Testis (tissue), 3 donors: ENCODE results near the gene CLDN14. TPM values are rescaled to one million over a fixed set of nuclear protein-coding genes. Genes with fewer than 3 reads are reported as not detected.

ENCODE experiments used
- DNase-seq: peaks from one replicate; pipeline ENCODE4 v3.0.0-alpha.2; 2019
- H3K27ac ChIP-seq, 2 donors: fragments of 200-600 bp; sonication (generic); one replicate each; pipeline ENCODE4 v1.5.1; 2019
- H3K27me3 ChIP-seq: fragments of 200-600 bp; sonication (generic); one replicate; pipeline ENCODE4 v1.5.1; 2019
- H3K36me3 ChIP-seq: fragments of 200-600 bp; sonication (generic); one replicate; pipeline ENCODE4 v1.5.1; 2017; ENCODE audit warnings: low read depth; ENCODE audit errors: missing control alignments
- H3K4me1 ChIP-seq: fragments of 200-600 bp; sonication (generic); one replicate; pipeline ENCODE4 v1.5.1; 2019
- H3K4me3 ChIP-seq, 2 donors: fragments of 200-600 bp; sonication (generic); one replicate each; pipeline ENCODE4 v1.5.1; 2017 to 2019
- H3K9me3 ChIP-seq: fragments of 200-600 bp; sonication (generic); one replicate; pipeline ENCODE4 v1.5.1; 2017
- CTCF ChIP-seq, 3 experiments: fragments of 450-650 bp in 2 of 3; fragments of 200-600 bp in 1 of 3; sonication (generic) in 1 of 3; IDR thresholded peaks; one replicate each; pipeline ENCODE4 v1.5.1; 2016 to 2019; ENCODE audit warnings: antibody characterized with exemption in 3 of 3, mild to moderate bottlenecking in 2 of 3, moderate library complexity in 1 of 3
- POLR2A ChIP-seq: fragments of 450-650 bp; IDR thresholded peaks from one replicate; pipeline ENCODE4 v1.6.1; 2017; ENCODE audit warnings: antibody characterized with exemption, mild to moderate bottlenecking, moderate library complexity
- WGBS, 2 donors: methylation state at CpG; one replicate each; pipeline ENCODE4 v1.1.5; 2018; 5-methylcytosine and 5-hydroxymethylcytosine counted together
- intact Hi-C: fragments of 100-400 bp; cut with DNase I; formaldehyde crosslinking; loops from one replicate; pipeline ENCODE4 v1.15.1; 2023; ENCODE audit warnings: low total_unique reads
- polyA plus RNA-seq: library from polyadenylated mRNA; stranded (reverse); fragments of 350-450 nt; fragmentation: Illumina TruSeq; extraction: RNeasy Lipid Tissue Mini Kit (QIAGEN cat#74804); gene quantifications from one replicate; pipeline ENCODE4 v1.2.3, GENCODE V29; 2014; ENCODE audit warnings: low read depth, low replicate concordance; ENCODE audit not compliant: insufficient read depth
- total RNA-seq, 2 donors: library from RNA; depleted of rRNA; stranded (reverse); fragments of >200 nt; gene quantifications; one replicate each; pipeline ENCODE4 v1.2.3, GENCODE V29; 2016

CLDN14 gene
- total and polyA plus RNA-seq, 3 donors from 2014 or later = 0.31 to 0.96 (median 0.31) TPM

DNA sequence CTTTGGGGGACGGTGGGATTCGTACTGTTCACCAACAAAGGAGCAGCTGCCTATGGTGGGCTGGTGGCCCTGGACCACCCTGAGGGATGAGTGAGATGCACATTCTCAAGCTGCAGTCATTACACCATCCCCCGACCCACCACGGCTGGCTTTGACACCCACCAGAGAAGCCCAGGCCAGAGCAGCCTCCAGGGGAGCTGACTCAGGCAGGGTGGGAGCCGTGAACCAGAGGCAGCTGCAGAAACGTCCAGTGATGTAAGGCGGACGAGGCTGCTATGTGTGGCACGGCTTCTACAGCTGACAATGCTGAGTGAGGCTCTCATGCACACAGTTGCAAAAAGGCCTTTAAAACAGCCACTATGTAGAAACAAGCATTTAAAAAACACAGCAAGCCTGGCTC, 54.6 kb downstream of the CLDN14 start:
- H3K4me3 ChIP-seq = no peak overlapping the region
- no peak for DNase-seq
- H3K9me3 ChIP-seq = no peaks in the 10 kb centered on the region
- no peak for TF ChIP-seq CTCF (IDR thresholded peaks at IDR 0.05)
- TF ChIP-seq POLR2A = no peak
- no peaks in the 10 kb centered on the region for H3K27me3 ChIP-seq
- peaks cover 7% of the 10 kb centered on the region for H3K4me1 ChIP-seq
- no peaks in the 10 kb centered on the region for H3K36me3 ChIP-seq
- no peak overlapping the region for H3K27ac ChIP-seq
- intact Hi-C loops = no loop called here
- WGBS, 2 donors = 90 to 94% methylated on average over 9 of the region's 9 CpGs

DNA sequence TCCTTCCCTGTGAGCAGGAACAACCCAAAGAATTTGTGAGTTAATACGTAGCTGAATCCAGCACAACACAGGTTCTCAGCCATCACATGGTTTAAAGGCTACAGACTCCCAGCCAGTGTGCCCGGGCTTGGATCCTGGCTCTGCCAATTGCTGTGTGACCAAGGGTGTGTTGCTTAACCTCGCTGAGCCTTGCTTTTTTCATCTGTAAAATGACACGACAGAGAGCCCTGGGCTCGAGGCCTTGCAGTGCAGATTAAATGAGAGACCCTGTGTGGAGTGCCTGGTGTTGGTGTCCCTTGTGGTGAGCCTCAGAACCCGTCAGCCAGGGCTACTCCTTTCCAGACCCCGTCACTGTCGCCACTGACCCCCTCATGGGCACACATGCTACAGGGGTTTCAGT, 55.3 kb downstream of the CLDN14 start:
- WGBS, 2 donors = 96 to 97% methylated on average over 3 to 8 of the region's 8 CpGs

GRCh38 chr21:36423771-36424433, 56.0 kb downstream of the CLDN14 start:
- intact Hi-C loops = no loop called here
- no peak for DNase-seq
- H3K27me3 ChIP-seq = no peaks in the 10 kb centered on the region
- no peak overlapping the region for H3K4me3 ChIP-seq
- H3K27ac ChIP-seq = no peak overlapping the region
- H3K36me3 ChIP-seq = no peaks in the 10 kb centered on the region
- no peaks in the 10 kb centered on the region for H3K9me3 ChIP-seq
- WGBS, 2 donors = 89 to 96% methylated on average over 12 of the region's 12 CpGs
- TF ChIP-seq CTCF (IDR thresholded peaks at IDR 0.05) = no peak
- no peaks in the 10 kb centered on the region for H3K4me1 ChIP-seq

More for the DNA sequence above, 55.3 kb downstream of the CLDN14 start:
- DNase-seq = no peak
- no peaks in the 10 kb centered on the region for H3K27me3 ChIP-seq
- intact Hi-C loops = no loop called here
- no peaks in the 10 kb centered on the region for H3K9me3 ChIP-seq
- TF ChIP-seq CTCF (IDR thresholded peaks at IDR 0.05) (no peak), POLR2A (no peak)
- no peak overlapping the region for H3K27ac ChIP-seq
- no peak overlapping the region for H3K4me3 ChIP-seq
- no peaks in the 10 kb centered on the region for H3K36me3 ChIP-seq
- H3K4me1 ChIP-seq = no peaks in the 10 kb centered on the region

- DNase-seq = peak; percentile 58
- no peaks in the 10 kb centered on the region for H3K4me1 ChIP-seq
These were observed 57.4 kb downstream of the CLDN14 start for GRCh38 chr21:36422279-36423098.

More at GRCh38 chr21:36422279-36423098, 57.4 kb downstream of the CLDN14 start:
- intact Hi-C loops = no loop called here
- Histone ChIP-seq H3K36me3 (no peaks in the 10 kb centered on the region), H3K27me3 (no peaks in the 10 kb centered on the region), H3K4me3 (no peak overlapping the region), H3K9me3 (no peaks in the 10 kb centered on the region), H3K27ac (no peak overlapping the region)
- 76 to 81% methylated on average over 19 to 27 of the region's 28 CpGs for WGBS, 2 donors
- TF ChIP-seq CTCF (IDR thresholded peaks at IDR 0.05) (peak; percentile 25 to 74 (median 41)), POLR2A (no peak)
